Naive thymus-derived CD8-positive, alpha-beta T cell (primary cell): Measurements from ENCODE around the gene GRB2. TPM values are rescaled to one million over a fixed set of nuclear protein-coding genes. Genes with fewer than 3 reads are reported as not detected.
A peak's percentile ranks its signal among the peaks of the same experiment; 100 is the strongest.

ENCODE experiments used
- ATAC-seq, 2 donors: fragments of 150-1000 bp; cut with Tn5 transposase in 1 of 2; sonication (Bioruptor Pico), chemical (Tn5 transposase) in 1 of 2; 1 replicate in 1 of 2; 2 replicates in 1 of 2; pipeline ENCODE4 v1.10.0; 2021; ENCODE audit warnings: mild to moderate bottlenecking in 2 of 2, moderate library complexity in 2 of 2
- POLR2A ChIA-PET: fragments of 350-600 bp; sonication (Branson Sonifier 250); formaldehyde crosslinking; loops from one replicate; lab custom pipeline; 2021; ENCODE audit warnings: antibody characterized with exemption; lab: Charles Lee
- DNase-seq, 10 donors: peaks; one replicate each; pipeline versions ENCODE4 v3.0.0 to v3.0.0-alpha.2; 2020 to 2022
- H3K27ac Mint-ChIP-seq, 10 donors: one replicate each; pipeline ENCODE4 v1.8.0; 2020 to 2022; ENCODE audit warnings: mild to moderate bottlenecking in 10 of 10, mixed read lengths in 10 of 10, moderate library complexity in 4 of 10, inconsistent platforms in 1 of 10
- H3K27me3 Mint-ChIP-seq, 5 donors: one replicate each; pipeline ENCODE4 v1.8.0; 2021 to 2022; ENCODE audit warnings: mixed read lengths in 5 of 5
- H3K36me3 Mint-ChIP-seq, 3 donors: one replicate each; pipeline ENCODE4 v1.8.0; 2020 to 2022; ENCODE audit warnings: mixed read lengths in 3 of 3, mild to moderate bottlenecking in 2 of 3, inconsistent platforms in 1 of 3
- H3K4me1 Mint-ChIP-seq, 4 donors: one replicate each; pipeline ENCODE4 v1.8.0; 2021 to 2022; ENCODE audit warnings: mixed read lengths in 4 of 4
- H3K4me3 Mint-ChIP-seq, 10 donors: one replicate each; pipeline ENCODE4 v1.8.0; 2020 to 2022; ENCODE audit warnings: mild to moderate bottlenecking in 10 of 10, mixed read lengths in 10 of 10, moderate library complexity in 6 of 10, inconsistent platforms in 1 of 10
- H3K9me3 Mint-ChIP-seq, 9 donors: one replicate each; pipeline ENCODE4 v1.8.0; 2020 to 2022; ENCODE audit warnings: mixed read lengths in 9 of 9, mild to moderate bottlenecking in 3 of 9, inconsistent platforms in 1 of 9, moderate library complexity in 1 of 9
- polyA plus RNA-seq, 3 donors: library from polyadenylated mRNA; unstranded; fragments of 300-500 nt; fragmentation: Illumina TruSeq; gene quantifications; one replicate each; pipeline ENCODE4 v1.2.3, GENCODE V29; 2021
- total RNA-seq, 8 experiments: library from RNA in 2 of 8; stranded (reverse) in 2 of 8; gene quantifications; one replicate each; pipeline ENCODE4 v1.2.3 and lab custom pipeline; 2021 to 2026

The GRB2 gene
- total and polyA plus RNA-seq, 5 experiments from 2014 or later: 130 to 162 (median 145) TPM

DNA sequence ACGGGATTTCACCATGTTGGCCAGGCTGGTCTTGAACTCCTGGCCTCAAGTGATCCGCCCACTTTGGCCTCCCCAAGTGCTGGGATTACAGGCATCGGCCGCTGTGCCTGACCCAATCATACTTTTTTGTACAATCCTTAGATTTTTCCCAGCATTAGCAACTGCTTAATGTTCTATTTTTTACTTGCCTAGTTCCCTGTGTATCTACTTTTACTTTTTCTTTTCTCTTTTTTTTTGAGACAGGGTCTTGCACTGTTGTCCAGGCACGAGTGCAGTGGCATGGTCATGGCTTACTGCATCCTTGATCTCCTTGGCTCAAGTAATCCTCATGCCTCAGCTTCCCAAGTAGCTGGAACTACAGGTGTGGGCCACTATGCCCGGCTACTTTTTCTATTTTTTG lies 9.5 kb downstream of the GRB2 start:
- Mint-ChIP-seq H3K4me3 (peak overlapping the region in 6 of 10 donors; percentile 22 to 94 (median 38)), H3K27me3 (no peaks in the 10 kb centered on the region), H3K27ac (peak overlapping the region in 7 of 10 donors; percentile 31 to 89 (median 52)), H3K9me3 (no peaks in the 10 kb centered on the region), H3K4me1 (peaks cover 29 to 85% (median 81%) of the 10 kb centered on the region in 4 donors), H3K36me3 (peaks cover 0 to 31% (median 0%) of the 10 kb centered on the region in 3 donors)
- POLR2A ChIA-PET: interaction anchor here (1.0 to 2.7 kb wide), 2 partner anchors 51 kb away, joined by 3 to 10 read pairs; no protein-coding TSS in a partner anchor
- DNase-seq (no peak), ATAC-seq (no peak)

- Mint-ChIP-seq H3K4me3 (peak overlapping the region; percentile 85 to 98 (median 94)), H3K4me1 (peaks cover 33 to 85% (median 83%) of the 10 kb centered on the region in 4 donors), H3K27ac (peak overlapping the region; percentile 83 to 93 (median 89)), H3K27me3 (no peaks in the 10 kb centered on the region), H3K36me3 (peaks cover 0 to 40% (median 0%) of the 10 kb centered on the region in 3 donors), H3K9me3 (no peaks in the 10 kb centered on the region)
- ATAC-seq: no peak
- DNase-seq: no peak
- POLR2A ChIA-PET: interaction anchor here (0.6 to 2.7 kb wide), 8 partner anchors 10 to 133 kb away, joined by 3 to 29 read pairs (median 4); partner anchors contain the start of genes GGA3, GRB2, MIF4GD and MRPS7
Observed at GRCh38 chr17:75394332-75394918, 11.1 kb downstream of the GRB2 start.

GRCh38 chr17:75393523-75394331 lies 11.8 kb downstream of the GRB2 start:
- H3K27ac Mint-ChIP-seq: peak overlapping the region; percentile 83 to 93 (median 89)
- H3K27me3 Mint-ChIP-seq: no peaks in the 10 kb centered on the region
- peak; percentile 86 to 94 for ATAC-seq
- peaks cover 0 to 47% (median 0%) of the 10 kb centered on the region in 3 donors for H3K36me3 Mint-ChIP-seq
- H3K4me1 Mint-ChIP-seq: peaks cover 38 to 89% (median 85%) of the 10 kb centered on the region in 4 donors
- H3K4me3 Mint-ChIP-seq: peak overlapping the region; percentile 85 to 98 (median 94)
- POLR2A ChIA-PET: interaction anchor here (0.6 to 2.7 kb wide), 10 partner anchors 11 to 132 kb away, joined by 3 to 29 read pairs (median 3); partner anchors contain the start of genes GGA3, GRB2, MIF4GD and MRPS7
- H3K9me3 Mint-ChIP-seq: no peaks in the 10 kb centered on the region
- peak; percentile 45 to 91 (median 63) for DNase-seq

GRCh38 chr17:75392559-75392958 lies 12.9 kb downstream of the GRB2 start:
- H3K36me3 Mint-ChIP-seq: peaks cover 0 to 58% (median 0%) of the 10 kb centered on the region in 3 donors
- peak overlapping the region in 9 of 10 donors; percentile 7 to 98 (median 44) for H3K4me3 Mint-ChIP-seq
- no peaks in the 10 kb centered on the region for H3K27me3 Mint-ChIP-seq
- no peak for ATAC-seq
- H3K4me1 Mint-ChIP-seq: peaks cover 41 to 89% (median 88%) of the 10 kb centered on the region in 4 donors
- H3K27ac Mint-ChIP-seq: peak overlapping the region in 5 of 10 donors; percentile 13 to 89 (median 70)
- DNase-seq: no peak
- H3K9me3 Mint-ChIP-seq: no peaks in the 10 kb centered on the region
- POLR2A ChIA-PET: interaction anchor here (1.1 to 2.6 kb wide), 2 partner anchors 12 to 21 kb away, joined by 3 to 29 read pairs; partner anchors contain the start of gene GRB2

GRCh38 chr17:75390982-75391381 lies 14.5 kb downstream of the GRB2 start:
- H3K4me3 Mint-ChIP-seq: peak overlapping the region in 1 of 10 donors; percentile 49
- DNase-seq (no peak), ATAC-seq (no peak)
- H3K27ac Mint-ChIP-seq: peak overlapping the region in 3 of 10 donors; percentile 11 to 51 (median 11)
- no peaks in the 10 kb centered on the region for H3K9me3 Mint-ChIP-seq
- peaks cover 0 to 72% (median 0%) of the 10 kb centered on the region in 3 donors for H3K36me3 Mint-ChIP-seq
- peaks cover 39 to 86% (median 84%) of the 10 kb centered on the region in 4 donors for H3K4me1 Mint-ChIP-seq
- POLR2A ChIA-PET: no interaction called here
- H3K27me3 Mint-ChIP-seq: no peaks in the 10 kb centered on the region

DNA sequence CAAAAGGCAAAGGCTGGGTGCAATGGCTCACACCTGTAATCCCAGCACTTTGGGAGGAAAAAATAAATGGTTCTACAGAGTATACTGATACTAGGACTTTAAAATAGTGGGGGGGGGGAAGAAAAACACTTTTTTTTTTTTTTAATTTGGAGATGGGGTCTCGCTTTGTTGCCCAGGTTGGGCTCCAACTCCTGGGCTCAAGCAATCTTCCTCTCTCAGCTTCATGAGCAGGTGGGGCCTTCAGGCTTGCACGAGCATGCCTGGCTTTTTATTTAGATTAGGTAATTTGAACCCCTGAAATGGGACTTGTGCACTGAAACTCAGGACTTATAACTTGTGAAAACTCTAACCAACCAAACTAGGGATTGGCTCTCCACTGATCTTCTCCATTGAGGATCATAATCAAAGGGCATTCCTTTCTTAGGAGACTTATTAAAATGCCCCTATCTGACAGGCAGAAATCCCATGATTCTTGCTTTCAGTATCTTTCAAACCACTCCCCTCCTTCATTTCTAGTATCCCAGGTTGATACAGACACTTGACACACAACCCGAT lies 16.9 kb downstream of the GRB2 start:
- Mint-ChIP-seq H3K9me3 (no peaks in the 10 kb centered on the region), H3K36me3 (peaks cover 0 to 78% (median 0%) of the 10 kb centered on the region in 3 donors), H3K27ac (peak overlapping the region in 4 of 10 donors; percentile 18 to 25 (median 22)), H3K4me1 (peaks cover 34 to 85% (median 69%) of the 10 kb centered on the region in 4 donors), H3K4me3 (peak overlapping the region in 4 of 10 donors; percentile 0 to 23 (median 2)), H3K27me3 (no peaks in the 10 kb centered on the region)
- ATAC-seq (no peak), DNase-seq (no peak)
- POLR2A ChIA-PET: no interaction called here

GRCh38 chr17:75387771-75388170 lies 17.7 kb downstream of the GRB2 start:
- Mint-ChIP-seq H3K36me3 (peaks cover 0 to 72% (median 0%) of the 10 kb centered on the region in 3 donors), H3K9me3 (no peaks in the 10 kb centered on the region), H3K4me1 (peaks cover 28 to 85% (median 66%) of the 10 kb centered on the region in 4 donors), H3K27me3 (no peaks in the 10 kb centered on the region), H3K27ac (peak overlapping the region in 2 of 10 donors; percentile 26 to 57), H3K4me3 (no peak overlapping the region)
- ATAC-seq: no peak
- POLR2A ChIA-PET: no interaction called here
- DNase-seq: no peak

DNA sequence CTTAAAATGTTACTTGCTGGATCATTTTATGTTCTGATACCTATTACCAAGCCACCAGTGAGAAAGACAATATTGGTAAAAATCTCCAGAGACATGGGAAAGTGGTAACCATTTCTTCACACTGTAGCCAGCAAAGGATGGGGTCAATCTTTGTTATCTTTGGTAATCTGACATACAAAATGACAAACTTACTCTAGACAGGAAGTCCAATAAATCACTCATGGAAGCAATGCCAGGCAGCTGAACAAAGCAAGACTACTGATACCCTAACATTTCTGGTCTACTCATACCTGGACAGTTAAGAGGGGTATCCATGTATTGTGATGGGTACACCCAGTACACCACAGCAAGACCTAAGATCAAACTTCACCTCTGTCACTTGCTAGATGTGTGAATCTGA lies 19.0 kb downstream of the GRB2 start:
- peaks cover 22 to 86% (median 58%) of the 10 kb centered on the region in 4 donors for H3K4me1 Mint-ChIP-seq

DNA sequence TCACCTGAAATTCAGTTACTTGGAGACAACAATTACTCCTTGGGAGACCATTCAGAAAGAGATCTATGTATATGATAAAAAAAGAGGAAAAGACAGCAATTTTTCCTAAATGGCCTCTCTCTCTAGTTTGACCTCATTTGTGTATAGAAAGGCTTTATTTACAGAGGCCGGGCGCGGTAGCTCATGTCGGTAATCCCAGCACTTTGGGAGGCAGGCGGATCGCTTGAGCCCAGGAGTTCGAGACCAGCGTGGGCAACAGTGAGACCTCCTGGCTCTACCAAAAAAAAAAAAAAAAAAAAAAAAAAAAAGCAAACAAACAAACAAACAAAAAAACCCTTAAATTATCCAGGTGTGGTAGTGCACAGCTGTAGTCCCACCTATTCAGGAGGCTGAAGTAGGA lies 20.7 kb downstream of the GRB2 start:
- Mint-ChIP-seq H3K36me3 (peaks cover 0 to 46% (median 0%) of the 10 kb centered on the region in 3 donors), H3K4me3 (peak overlapping the region in 2 of 10 donors; percentile 22 to 51), H3K4me1 (peaks cover 16 to 86% (median 55%) of the 10 kb centered on the region in 4 donors), H3K27me3 (no peaks in the 10 kb centered on the region), H3K9me3 (no peaks in the 10 kb centered on the region), H3K27ac (peak overlapping the region in 4 of 10 donors; percentile 11 to 40 (median 24))
- ATAC-seq: no peak
- no peak for DNase-seq
- POLR2A ChIA-PET: interaction anchor here (0.9 kb wide), 1 partner anchor 22 kb away, joined by 9 read pairs; no protein-coding TSS in a partner anchor

More for the DNA sequence above, 19.0 kb downstream of the GRB2 start:
- H3K27ac Mint-ChIP-seq: peak overlapping the region in 7 of 10 donors; percentile 22 to 66 (median 29)
- H3K4me3 Mint-ChIP-seq: peak overlapping the region in 6 of 10 donors; percentile 0 to 36 (median 19)
- POLR2A ChIA-PET: no interaction called here
- DNase-seq (no peak), ATAC-seq (no peak)
- no peaks in the 10 kb centered on the region for H3K27me3 Mint-ChIP-seq
- H3K36me3 Mint-ChIP-seq: peaks cover 0 to 61% (median 0%) of the 10 kb centered on the region in 3 donors
- no peaks in the 10 kb centered on the region for H3K9me3 Mint-ChIP-seq

DNA sequence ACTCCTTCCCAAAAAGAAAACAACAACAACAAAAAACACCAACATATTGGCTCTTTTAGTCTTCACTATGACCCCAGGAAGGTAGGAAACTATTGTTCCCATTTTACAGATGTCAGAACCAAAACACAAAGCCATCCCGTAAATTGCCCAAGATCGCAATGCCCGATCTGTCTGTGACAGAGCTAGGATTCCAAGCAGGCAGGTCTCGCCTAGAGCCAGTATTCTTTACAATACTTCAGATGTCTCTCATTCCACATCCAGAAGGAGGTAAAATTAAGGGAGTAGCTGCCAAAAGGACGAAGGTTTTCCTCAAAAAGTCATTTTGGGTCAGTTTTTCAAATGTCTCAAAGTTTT lies 21.7 kb downstream of the GRB2 start:
- H3K27ac Mint-ChIP-seq: peak overlapping the region in 5 of 10 donors; percentile 5 to 67 (median 36)

GRCh38 chr17:75380750-75381149 lies 24.7 kb downstream of the GRB2 start:
- DNase-seq: no peak

More for the DNA sequence above, 21.7 kb downstream of the GRB2 start:
- DNase-seq (no peak), ATAC-seq (no peak)
- POLR2A ChIA-PET: interaction anchor here (0.9 kb wide), 1 partner anchor 23 kb away, joined by 9 read pairs; no protein-coding TSS in a partner anchor
- Mint-ChIP-seq H3K9me3 (no peaks in the 10 kb centered on the region), H3K36me3 (peaks cover 0 to 39% (median 0%) of the 10 kb centered on the region in 3 donors), H3K4me1 (peaks cover 12 to 86% (median 54%) of the 10 kb centered on the region in 4 donors), H3K27me3 (no peaks in the 10 kb centered on the region), H3K4me3 (peak overlapping the region in 3 of 10 donors; percentile 1 to 29 (median 16))

More at GRCh38 chr17:75380750-75381149, 24.7 kb downstream of the GRB2 start:
- POLR2A ChIA-PET: interaction anchor here (0.6 to 0.9 kb wide), 3 partner anchors 17 to 45 kb away, joined by 3 to 4 read pairs (median 3); no protein-coding TSS in a partner anchor
- Mint-ChIP-seq H3K4me3 (peak overlapping the region in 4 of 10 donors; percentile 4 to 31 (median 22)), H3K4me1 (peaks cover 10 to 88% (median 55%) of the 10 kb centered on the region in 4 donors), H3K27me3 (no peaks in the 10 kb centered on the region), H3K36me3 (peaks cover 0 to 33% (median 2%) of the 10 kb centered on the region in 3 donors), H3K9me3 (no peaks in the 10 kb centered on the region), H3K27ac (peak overlapping the region in 3 of 10 donors; percentile 20 to 51 (median 40))
- ATAC-seq: no peak
